NCI-H226 (cell line): ENCODE data around the gene F12.

ENCODE experiments used
- DNase-seq: peaks from one replicate; pipeline ENCODE4 v3.0.0-alpha.2; 2015

Gene F12

DNA sequence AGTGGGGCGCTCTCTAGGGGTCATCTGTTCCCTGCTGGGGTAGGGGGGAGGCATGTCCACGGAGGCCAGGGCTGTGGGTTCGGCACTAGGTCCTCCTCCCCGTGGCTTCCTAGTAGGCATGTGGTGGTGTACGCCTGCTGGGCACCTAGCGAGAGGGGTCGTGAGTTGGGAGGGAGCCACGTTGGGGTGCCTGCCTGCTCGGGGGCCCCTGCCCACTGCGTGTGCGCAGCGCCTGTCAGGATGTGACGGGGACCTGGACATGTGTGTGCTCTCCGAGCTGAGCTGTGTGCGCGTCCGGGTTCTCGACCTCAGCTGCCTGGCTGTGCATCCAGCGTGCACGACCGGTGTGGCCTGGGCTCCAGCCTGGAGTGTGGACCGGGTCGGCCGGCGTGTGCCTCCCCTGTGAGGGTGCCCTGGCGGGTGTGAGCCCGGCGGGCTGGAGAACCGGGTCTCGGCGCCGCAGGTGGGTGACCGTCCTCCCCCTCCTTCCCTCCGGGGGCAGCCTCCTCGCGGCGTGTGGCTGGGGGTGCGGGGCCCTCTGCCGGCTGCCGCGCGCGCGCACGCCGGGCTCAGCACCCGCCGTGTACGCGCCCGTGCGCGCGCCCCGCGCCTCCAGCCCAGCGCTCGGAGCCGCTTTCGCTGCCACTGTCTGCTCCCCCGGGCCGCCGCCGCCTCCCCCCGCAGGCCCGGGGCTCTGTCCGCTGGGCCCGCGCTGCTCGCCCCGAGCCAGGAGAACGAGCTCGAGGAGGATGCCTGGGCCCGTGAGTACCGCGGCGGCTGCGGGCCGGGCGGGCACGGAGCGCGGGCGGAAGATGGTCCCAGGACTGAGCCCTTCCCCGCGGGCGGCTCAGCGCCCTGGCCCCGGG is 37.1 kb upstream of the F12 start, which contains the start of gene PRR7:
Gene PRR7, plus strand, starts transcription at position 615 of the 866 bp plus-strand sequence. CDS start 8,254 bp downstream, outside the sequence.
- DNase-seq: peak; percentile 53

DNA sequence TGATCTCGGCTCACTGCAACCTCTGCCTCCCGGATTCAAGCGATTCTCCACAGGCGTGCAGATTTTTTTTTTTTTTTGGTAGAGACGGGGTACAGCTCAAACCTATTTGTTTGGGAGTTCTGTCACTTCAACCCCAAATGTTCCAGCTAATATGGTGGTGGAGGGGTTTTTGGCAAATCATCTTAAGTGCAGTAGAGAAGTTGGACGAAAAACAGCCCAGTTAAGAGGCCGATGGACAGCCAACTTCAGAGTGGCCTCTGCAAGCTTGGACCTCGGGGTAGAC is 36.5 kb upstream of the F12 start:
- DNase-seq: no peak

DNA sequence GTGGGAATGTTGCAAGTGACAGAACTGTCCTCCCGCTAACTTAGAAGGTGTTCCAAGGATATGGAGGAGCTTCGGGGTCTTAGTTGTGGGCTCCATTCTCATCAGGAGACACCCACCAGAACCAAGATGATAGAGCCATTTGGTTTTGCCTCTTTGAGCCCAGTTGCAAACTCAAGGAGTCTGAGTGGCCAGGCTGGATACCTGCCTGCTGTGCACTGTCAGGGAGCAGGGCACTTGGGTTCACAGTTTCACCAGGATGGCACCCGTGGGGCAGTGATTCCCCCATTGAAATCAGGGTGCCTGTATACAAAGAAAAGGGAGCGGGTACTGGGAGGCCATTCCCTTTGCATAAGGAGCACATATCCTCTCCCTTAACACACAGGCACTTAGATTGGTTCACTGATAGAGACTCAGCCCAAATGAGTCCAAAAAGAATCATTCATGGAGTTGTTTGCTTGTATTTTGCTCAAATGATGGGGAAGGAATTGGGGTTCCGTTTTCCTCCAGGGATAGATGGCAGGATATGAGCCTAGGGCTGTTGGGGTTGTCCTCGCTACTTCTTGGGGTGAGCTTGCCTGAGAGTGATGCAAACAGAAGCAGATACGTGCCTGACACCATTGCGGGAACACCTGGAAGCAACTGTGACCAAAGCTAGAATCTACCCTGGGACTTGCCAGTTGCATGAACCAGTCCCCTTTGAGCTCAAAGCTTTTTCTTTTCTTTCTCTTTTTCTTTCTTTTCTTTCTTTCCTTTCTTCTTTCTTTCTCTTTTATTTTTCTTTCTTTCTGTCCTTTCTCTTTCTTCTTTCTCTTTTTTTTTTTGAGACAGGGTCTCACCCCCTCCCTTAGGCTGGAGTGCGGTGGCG is 35.9 kb upstream of the F12 start:
- no peak for DNase-seq

DNA sequence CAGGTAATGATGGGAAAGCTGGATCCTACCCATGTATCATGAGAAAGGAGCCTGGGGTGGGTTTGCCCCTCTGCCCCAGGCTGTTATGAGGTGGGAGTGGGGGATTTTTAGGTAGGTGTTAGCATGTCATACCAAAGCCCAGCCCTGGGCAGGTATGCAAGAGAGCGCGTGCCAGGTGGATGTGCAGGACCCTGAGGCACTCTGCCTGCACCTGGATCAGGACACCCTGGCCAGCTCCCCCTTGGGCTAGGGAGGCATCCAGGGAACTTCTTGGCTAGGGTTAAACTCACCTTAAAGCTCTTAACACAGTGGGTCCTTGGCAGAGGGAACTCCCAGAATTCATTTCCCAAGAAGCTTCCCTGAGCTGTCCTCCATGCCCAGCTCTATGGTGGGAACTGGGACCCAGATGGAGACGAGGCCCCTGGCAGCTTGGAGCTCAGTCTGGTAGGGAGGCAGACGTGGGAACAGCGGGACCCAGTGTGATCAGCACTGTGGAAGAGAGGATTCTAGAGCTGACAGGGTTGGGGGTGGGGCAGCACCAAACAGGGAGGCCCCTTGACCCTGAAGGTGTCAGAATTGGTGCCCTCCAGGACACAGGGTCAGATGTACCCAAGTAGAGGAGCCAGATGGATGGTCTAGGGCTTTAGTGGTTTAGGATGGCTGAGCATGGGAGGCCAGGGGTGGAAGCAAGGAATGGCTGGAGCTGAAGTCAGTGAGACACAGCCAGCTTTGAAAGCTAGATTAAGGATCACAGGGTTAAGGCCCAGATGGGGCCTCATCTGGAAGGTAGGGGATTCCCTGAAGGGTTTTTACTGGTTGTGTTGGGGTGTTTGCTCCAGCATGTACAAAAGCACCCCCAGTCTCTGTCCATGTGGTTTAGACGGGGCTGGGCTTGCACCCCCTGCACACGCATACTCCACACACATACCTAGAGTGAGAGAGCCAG is 35.0 kb upstream of the F12 start:
- no peak for DNase-seq

DNA sequence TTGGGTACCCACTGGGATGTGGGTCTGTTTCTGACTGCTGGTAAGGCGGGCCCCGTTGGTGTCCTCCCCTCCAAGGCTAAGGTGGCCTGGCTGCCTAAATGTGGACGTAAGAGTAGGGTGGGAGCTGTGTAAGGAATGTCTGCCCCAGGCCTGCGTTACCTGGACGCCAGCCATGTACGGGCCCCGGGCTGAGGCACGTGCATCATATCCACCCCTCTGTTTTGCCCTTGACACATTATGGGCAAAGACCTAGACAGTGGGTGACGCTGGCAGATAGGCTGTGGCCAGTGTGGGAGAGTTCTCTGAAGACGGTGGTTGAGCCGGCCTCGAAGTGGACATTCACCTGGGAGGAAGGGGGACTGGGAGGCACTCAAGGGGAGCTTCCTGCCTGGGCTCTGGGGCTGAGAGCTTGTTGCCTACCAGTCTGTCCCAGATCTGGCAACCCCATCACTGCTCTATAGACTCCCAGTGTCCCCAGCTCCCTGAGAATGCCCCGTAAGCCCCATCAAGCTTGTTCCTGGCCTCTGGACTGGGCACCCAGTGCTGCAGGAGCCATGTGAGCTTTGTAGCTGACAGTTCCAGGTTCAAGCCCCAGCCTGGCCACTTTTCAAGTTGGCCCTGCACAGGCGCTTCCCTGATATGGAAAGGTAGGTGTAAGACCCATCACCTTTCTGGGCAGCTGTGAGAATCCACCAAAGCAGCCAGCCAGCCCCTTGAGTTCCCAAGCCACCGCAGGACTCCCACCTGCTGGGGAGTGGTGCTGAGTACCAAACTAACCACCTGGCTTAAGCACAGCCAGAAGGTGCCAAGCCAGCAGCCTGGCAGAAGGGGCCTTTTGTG is 34.0 kb upstream of the F12 start:
- DNase-seq: no peak

DNA sequence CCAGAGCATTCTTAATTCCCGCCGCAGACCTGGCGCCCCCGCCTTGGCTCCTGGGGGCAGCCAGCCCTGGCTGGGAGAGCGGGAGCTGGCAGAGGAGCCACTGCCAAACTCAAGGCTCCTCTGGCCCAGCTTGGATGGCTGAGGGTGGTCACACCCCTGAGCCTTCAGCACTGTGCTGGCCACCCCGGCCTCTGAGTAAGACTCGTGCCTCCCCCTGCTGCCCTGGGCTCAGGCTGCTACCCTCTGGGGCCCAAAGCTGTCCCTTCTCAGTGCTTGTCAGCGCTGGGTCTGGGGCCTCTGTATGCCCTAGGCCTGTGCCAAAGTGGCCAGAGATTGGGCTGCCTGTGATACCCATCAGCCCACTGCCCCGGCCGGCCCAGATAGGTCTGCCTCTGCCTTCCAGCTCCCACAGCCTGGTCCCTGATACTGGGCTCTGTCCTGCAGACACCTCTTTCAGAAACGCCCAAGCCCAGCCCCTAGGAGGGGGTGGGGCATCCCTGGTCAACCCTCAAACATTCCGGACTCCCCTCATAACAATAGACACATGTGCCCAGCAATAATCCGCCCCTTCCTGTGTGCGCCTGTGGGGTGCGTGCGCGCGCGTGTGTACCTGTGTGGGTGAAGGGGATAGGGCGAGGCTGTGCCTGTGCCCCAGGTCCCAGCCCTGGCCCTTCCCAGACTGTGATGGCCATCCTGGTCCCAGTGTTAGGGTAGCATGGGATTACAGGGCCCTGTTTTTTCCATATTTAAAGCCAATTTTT is 32.9 kb upstream of the F12 start:
- no peak for DNase-seq

DNA sequence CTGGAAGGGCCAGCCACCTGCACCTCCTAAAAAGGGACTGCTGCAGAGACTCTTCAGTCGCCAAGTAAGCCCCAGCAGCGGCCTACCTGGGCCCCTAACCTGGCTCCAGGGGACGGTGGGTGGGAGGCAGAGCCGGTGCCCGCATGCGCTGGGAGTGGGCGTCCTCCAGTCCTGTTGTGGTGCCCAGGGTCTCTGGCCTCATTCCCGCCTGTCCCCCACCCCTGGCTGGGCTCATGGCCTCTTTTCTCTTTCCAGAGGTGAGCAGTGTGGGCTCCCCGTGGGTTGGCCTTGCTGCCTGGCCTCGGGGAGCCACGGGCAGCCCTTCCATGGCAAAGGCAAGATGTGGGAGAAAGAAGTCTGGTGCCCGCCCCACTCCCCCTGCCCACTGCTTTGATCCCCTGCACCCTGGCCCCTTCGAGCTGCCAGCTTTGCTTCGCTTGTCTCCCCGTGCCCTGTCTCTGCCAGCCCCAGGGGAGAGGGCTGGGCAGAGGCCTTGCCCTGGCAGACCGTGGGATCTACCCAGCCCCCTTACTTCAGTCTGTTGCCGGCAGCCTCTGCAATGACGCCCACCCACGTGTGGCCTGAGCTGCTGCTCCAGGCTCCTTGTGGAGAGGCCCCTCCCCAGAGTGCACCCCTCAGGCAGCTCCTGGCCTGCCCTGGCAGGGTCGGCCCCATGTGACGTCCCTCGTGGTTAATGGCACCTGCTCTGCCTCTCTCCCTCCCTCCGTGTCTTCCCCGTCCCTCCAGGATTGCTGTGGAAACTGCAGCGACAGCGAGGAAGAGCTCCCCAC is 31.8 kb upstream of the F12 start:
- DNase-seq: no peak

DNA sequence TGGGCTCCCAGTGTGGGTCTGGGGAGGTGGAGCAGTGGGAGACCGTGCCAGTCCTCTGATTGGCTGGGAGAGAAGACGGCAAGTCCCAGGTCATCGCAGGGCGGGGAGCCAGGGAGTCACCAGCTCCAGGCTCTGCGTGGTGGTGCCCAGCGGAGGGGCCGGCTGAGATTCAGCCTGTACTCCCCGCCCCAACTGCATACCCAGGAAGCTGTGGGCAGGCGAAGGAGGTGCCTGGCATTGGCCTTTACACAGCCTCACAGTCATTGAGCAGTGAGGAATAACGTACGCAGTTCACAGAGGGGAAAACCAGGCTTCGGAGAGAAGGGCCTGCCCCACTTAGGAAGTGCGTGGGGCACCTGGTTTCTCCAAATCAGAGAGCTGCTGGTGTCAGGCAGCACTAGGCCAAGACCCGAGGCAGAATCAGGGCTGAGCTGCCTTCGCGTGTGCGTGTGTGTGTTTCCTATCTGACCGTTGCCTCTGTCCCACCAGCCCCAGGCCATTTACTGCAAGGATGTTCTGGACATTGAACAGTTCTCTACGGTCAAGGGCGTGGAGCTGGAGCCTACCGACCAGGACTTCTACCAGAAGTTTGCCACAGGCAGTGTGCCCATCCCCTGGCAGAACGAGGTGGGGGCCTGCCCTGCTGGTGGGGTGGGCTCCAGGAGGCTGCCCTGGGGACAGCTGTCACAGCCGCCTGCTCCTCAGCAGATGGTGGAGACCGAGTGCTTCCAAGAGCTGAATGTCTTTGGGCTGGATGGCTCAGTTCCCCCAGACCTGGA is 31.0 kb upstream of the F12 start:
- DNase-seq: no peak

DNA sequence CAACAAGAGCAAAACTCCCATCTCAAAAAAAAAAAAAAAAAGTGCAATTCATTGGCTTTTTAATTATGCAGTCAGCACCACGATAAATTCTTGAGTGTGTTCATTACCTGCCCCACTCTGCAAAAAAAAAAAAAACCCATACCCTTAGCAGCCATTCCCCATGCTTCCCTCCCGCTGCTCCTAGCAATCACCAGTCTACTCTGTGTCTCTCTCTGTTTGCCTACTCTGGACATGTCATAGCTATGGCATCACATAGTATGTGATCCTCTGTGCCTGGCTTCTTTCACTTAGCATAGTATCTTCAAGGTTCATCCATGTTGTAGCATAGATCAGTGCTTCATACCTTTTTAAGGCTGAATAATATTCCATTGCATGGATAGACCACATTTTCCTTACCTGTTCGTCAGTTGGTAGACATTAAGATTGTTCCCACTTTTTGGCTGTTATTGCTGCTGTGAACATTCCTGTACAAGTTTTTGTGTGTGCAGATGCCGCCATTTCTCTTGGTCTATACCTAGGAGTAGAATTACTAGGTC is 30.2 kb upstream of the F12 start:
- DNase-seq: no peak

DNA sequence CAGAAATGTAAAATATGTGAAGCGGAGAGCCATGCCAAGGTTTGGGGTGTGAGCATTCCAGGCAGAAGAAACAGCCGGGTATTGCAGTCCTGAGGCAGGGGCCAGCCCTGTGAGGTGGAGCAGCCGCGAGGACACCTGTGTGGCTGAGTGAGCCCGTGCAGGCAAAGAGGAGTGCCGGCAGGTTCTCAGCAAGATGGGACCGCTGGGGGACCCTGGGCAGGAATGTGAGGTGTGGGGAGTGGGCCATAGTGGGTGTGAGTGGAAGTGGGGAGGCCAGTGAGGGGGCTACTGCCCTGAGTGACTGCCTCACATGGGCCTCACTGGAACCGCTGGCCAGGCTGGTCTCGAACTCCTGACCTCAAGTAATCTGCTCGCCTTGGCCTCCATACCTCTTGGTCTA is 29.1 kb upstream of the F12 start:
- DNase-seq: no peak

DNA sequence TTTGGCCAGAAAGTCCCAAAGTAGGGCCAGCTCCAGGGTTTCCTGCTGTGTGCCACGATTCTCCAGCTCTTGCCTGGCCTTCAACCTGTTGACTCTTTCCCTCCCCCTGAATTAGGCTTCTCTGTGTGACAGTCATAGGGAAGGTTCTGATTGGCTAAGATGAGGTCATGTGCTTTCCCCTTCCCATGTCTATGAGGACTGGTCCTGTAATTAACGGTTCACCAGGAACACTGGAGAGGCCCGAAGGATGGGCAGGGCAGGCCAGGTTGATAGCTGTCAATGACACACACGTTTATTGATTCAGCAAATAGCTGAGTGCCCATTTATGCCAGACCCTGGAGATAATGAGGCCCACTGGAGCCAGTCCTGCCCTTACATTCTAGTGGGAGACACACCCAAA is 28.3 kb upstream of the F12 start:
- no peak for DNase-seq

DNA sequence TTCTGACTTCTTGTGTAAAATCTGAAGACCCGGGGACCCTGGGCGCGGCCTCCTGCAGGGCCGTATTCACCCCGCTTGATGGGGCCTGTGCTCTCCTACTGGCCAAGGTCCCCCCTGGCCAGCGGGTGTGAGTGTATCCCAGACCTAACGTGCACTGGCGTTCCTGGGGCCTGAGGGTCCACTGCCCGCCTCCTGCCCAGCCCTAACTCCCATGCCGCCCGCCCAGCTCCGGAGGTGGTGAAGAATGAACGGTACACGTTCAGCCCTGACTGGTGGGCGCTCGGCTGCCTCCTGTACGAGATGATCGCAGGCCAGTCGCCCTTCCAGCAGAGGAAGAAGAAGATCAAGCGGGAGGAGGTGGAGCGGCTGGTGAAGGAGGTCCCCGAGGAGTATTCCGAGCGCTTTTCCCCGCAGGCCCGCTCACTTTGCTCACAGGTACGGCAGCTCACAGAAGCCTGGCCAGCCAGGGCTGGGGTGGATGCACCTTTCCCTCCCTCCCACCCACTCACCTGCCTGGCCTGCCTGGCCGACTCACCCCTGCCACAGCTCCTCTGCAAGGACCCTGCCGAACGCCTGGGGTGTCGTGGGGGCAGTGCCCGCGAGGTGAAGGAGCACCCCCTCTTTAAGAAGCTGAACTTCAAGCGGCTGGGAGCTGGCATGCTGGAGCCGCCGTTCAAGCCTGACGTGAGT is 26.6 kb upstream of the F12 start:
- DNase-seq: no peak

DNA sequence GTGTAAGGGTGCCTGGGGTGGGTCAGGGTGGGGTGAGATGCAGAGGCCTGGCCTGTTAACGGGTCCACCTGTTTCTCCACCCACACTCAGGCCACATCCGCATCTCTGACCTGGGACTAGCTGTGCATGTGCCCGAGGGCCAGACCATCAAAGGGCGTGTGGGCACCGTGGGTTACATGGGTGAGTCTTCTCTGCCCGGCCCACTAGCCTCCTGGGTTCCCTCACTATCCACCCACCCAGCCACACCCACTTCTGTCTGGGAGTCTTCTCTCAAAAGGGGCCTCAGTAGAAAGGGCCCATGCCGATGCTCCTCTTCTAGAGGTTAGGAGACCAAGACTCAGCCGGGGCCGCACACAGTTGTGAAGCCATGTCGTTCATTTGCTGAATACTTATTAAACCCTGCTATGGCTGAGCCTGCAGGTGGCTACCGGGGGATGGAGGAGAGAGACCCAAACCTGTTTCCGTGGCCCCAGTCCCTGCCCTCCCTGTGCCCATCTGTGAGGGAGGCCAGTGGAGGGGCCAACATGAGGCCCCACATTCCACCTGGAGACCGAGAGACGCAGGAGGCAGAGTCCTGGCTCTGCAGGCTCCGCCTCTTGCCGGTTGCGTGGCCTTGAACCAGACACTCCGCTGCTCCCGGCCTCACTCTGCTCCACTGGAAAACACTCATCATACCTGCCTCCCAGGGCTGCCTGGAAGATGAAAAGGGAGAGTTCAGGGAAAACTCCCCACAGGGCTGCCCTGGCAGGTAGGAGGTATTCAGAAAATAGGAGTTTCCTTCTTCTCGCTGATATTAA is 25.8 kb upstream of the F12 start:
- DNase-seq: no peak

DNA sequence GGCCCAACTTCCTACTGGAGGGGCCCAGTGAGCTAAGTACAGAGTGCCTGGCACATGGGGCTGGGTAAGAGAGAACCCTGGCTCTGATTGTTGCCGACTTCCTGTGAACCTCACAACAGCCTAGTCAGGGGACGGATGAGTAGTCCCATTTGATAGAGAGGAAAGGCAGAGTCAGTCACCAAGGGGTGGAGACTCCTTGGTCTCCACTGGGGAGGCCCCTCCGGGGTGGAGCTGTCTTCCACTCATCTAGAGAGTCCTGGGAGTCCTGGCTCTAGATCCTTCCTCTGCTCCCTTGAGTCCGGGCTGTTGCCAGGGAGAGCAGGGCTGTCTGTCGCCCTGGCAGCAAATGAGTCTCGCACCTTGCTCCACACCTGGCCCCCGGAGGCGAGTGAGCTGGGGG is 25.1 kb upstream of the F12 start:
- no peak for DNase-seq

DNA sequence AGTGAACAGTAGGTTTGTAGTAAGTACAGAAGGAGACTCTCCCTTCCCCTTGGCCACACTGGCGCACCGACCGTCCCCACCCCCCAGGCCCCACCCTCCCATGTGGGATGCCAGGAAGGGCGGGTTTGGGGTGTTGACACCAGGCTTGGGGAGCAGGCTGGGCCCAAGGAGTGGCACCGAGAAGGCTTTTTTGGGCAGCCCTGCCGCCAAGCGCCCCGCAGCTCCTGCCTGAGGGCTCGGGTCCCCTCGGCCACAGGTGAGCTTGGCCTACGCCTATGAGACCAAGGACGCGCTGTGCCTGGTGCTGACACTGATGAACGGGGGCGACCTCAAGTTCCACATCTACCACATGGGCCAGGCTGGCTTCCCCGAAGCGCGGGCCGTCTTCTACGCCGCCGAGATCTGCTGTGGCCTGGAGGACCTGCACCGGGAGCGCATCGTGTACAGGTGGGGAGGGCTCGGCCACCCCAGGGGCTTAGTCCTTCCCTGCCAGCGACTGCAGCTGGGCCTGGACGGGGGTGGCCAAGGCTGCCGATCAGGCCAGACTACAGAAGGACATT is 24.4 kb upstream of the F12 start:
- no peak for DNase-seq

DNA sequence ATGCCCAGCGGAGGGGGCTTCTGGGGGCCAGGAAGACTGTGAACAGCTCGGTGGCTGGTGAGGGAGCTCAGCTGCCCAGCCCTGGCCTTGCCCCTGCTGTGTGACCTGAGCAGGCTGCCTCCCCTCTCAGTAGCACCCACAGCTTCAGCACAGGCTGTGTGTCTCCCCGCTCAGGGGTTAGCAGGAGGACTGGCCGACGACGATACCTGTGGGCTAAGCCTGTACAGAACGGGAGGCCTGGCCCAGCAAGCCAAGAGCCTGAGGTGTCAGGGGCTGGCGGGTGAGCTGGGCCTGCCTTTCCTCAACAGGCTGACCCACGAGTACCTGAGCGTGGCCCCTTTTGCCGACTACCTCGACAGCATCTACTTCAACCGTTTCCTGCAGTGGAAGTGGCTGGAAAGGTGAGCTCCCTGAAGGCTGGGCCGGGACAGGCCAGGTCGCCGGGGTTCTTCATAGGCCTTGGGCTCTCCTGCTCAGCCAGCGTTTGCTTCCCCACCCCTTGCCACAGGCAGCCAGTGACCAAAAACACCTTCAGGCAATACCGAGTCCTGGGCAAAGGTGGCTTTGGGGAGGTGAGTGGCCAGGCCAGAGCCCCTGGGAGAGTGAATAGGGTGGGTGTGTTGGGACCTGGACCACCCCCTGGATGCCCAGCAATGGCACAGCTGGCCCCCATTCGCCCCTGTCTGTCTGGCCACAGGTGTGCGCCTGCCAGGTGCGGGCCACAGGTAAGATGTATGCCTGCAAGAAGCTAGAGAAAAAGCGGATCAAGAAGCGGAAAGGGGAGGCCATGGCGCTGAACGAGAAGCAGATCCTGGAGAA is 23.7 kb upstream of the F12 start:
- no peak for DNase-seq
